SK-N-SH treated with all-trans-retinoic acid at 6 μM for 48 hours (cell line): ENCODE measurements around the gene SRGAP2C.
"Not testable (repeated sequence)": the region's sequence is repeated elsewhere in the genome, so short reads cannot be mapped to it uniquely, and the experiment has no call there.

Experiments used
- CSDC2 ChIP-seq: fragments of 250-450 bp; sonication (Bioruptor Pico); IDR thresholded peaks from 2 replicates; pipeline ENCODE4 v1.5.0; 2020; ENCODE audit warnings: mild to moderate bottlenecking, moderate library complexity
- PATZ1 ChIP-seq: fragments of 250-450 bp; sonication (Bioruptor Pico); IDR thresholded peaks from 2 replicates; pipeline ENCODE4 v1.8.0; 2020; ENCODE audit warnings: mild to moderate bottlenecking, moderate library complexity, borderline replicate concordance
- POU6F1 ChIP-seq: fragments of 250-450 bp; sonication (Bioruptor Pico); IDR thresholded peaks from 2 replicates; pipeline ENCODE4 v1.8.0; 2021; ENCODE audit warnings: low read depth, mild to moderate bottlenecking, moderate library complexity, borderline replicate concordance
- PPARA ChIP-seq: fragments of 250-450 bp; sonication (Bioruptor Pico); IDR thresholded peaks from 2 replicates; pipeline ENCODE4 v1.5.0; 2020; ENCODE audit warnings: mild to moderate bottlenecking, borderline replicate concordance
- RARB ChIP-seq: fragments of 250-450 bp; sonication (Bioruptor Pico); IDR thresholded peaks from 2 replicates; pipeline ENCODE4 v1.8.0; 2021; ENCODE audit warnings: mild to moderate bottlenecking, moderate library complexity
- SNAI2 ChIP-seq: fragments of 250-450 bp; sonication (Bioruptor Pico); IDR thresholded peaks from 2 replicates; pipeline ENCODE4 v1.5.0; 2020; ENCODE audit warnings: mild to moderate bottlenecking, moderate library complexity
- TSHZ2 ChIP-seq: fragments of 250-450 bp; sonication (Bioruptor Pico); IDR thresholded peaks from 2 replicates; pipeline ENCODE4 v1.5.0; 2020; ENCODE audit warnings: mild to moderate bottlenecking, moderate library complexity
- ZNF8 ChIP-seq: fragments of 450-650 bp; formaldehyde crosslinking; IDR thresholded peaks from 2 replicates; pipeline ENCODE4 v1.5.0; 2020; ENCODE audit warnings: mild to moderate bottlenecking, moderate library complexity

GRCh38 chr1:121318687-121319086 lies 133.9 kb downstream of the SRGAP2C start:
- not testable (repeated sequence) for TF ChIP-seq RARB, PATZ1, TSHZ2, ZNF8, POU6F1, PPARA, SNAI2, CSDC2 (CRISPR knock-in tag)
